ENCODE measurements around the gene PPP1CC. TPM values are rescaled to one million over a fixed set of nuclear protein-coding genes. Genes with fewer than 3 reads are reported as not detected.

PPP1CC gene
- total RNA-seq, 4 donors from 2014 or later, result 87.3 to 127 (median 104) TPM

DNA sequence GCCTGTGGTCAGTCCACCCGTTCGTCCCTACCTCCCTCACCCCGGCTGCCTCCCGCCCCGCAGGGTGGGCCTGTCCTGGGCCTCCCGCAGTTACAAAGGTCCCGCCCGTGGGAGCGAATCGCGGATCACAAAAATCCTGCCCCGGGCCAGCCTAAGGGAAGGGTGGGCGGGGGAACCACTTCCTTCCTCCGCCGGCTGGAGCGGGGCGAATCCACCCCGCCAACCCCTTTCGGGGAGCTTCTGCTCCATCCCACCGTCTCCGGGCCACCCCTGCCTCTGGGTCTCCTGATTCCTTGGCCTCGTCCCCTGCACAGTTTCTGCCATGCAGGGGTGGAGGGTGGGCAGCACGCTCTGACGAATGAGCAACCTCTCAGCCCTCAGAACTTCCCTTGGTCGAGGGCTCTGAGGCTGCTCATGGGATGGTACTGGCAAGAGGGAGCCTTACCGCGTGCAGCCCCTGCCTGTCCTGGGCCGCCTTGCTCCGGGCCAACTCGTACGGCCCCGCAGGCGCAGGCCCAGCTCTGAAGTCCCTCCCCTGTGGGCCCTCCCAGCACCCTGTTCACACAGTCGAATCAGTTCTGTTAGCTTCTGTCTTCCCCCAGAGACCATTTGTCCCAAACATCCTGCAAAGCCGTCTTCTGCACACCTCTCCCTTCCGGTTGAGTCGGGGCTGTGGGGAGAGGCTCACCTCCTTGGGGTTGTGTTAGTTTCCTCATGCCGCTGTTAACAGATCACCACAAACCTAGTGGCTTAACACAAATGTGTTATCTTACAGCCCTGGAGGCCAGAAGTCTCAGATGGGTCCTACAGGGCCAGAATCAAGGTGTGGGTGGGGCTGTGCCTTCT is 53.2 kb downstream of the PPP1CC start:
- DNase-seq (ENCODE audit: low spot score), result no peak
- TF ChIP-seq, protein P1, sequence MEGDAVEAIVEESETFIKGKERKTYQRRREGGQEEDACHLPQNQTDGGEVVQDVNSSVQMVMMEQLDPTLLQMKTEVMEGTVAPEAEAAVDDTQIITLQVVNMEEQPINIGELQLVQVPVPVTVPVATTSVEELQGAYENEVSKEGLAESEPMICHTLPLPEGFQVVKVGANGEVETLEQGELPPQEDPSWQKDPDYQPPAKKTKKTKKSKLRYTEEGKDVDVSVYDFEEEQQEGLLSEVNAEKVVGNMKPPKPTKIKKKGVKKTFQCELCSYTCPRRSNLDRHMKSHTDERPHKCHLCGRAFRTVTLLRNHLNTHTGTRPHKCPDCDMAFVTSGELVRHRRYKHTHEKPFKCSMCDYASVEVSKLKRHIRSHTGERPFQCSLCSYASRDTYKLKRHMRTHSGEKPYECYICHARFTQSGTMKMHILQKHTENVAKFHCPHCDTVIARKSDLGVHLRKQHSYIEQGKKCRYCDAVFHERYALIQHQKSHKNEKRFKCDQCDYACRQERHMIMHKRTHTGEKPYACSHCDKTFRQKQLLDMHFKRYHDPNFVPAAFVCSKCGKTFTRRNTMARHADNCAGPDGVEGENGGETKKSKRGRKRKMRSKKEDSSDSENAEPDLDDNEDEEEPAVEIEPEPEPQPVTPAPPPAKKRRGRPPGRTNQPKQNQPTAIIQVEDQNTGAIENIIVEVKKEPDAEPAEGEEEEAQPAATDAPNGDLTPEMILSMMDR (IDR thresholded peaks at IDR 0.05), result no peak
- peak; percentile 73 for ATAC-seq (ENCODE audit: low FRiP score)

DNA sequence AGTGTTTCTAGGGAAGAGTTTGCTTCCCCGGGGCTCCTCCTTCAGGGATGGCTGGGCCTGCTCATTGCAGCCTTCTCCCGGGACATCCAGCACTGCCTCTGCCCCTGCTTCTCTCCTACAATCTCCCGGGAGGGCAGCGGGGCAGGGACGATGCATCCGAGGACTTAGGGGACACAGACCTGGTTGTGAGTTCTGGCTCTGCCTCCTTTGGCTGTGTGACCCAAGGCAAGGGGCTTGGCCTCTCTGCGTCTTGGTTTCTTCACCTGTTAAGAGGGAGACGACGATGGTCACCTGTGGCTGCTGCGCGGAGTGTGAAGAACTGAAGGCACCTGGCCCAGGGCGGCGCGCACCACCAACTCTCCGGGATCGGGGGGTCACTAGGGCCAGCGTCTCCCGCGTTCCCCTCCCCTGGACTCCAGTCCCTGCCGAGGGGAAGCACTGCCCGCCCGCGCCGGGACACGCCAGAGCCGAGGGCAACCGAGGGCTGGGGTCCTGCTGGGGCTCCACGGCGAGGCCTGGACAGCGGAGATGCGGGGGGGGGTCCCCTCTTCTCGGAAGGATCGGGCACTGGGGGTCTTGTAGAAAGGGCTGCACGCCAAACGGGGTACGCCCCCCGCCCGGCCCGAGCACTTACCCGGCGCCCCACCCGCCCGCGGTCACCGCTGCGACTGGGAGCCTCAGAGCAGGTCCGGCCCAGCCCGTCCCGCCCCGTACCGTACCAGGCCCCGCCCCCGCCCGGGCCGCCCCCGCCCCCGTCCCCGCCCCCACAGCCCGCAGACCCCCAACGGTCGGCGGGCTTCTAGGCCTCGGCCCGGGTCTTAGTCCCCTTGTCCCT is 54.0 kb downstream of the PPP1CC start, which contains the start of gene HVCN1:
Gene HVCN1 (minus strand): TSS at position 670 of the 835 bp plus-strand sequence. CDS start 5,870 bp downstream, outside the sequence.
- DNase-seq (ENCODE audit: low spot score) (no peak), ATAC-seq (ENCODE audit: low FRiP score) (peak; percentile 70)
- TF ChIP-seq, protein P1 (IDR thresholded peaks at IDR 0.05), result no peak

DNA sequence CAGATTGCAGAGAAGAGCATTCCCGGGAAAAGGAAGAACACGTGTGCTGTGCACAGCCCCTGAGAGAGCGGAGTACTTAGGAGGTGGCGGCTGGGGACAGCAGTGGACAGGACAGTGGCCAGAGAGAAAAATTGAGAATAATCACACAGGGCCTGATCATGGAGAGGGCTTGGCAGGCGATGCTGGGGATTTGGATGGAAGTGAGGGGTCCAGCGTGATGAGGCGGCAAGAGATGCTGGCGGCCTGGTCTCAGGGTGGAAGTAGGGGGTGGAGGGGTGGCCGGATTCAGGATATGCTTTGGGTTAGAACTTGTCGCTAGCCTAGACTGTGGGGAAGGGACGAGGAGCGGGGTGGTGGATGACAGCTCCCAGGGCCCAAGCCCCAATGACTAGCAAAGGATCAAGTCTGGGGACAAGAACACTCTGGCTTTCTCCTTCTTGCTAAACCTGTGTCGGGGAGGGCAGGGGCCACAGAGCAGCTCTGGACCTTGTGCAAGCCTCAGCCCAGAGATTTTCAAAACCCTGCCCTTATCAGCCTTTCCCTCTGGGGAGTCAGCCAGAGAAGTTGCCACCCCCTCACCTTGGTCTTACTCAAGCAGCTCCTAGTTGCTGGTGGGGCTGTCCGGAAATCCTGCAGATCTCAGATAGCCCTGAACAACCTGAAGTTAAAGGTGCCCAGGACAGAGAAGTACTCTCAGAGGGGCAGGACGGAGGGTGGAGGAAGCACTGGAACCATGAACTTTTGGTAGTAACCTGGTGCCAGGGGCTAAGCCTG is 55.1 kb downstream of the PPP1CC start:
- no peak for DNase-seq (ENCODE audit: low spot score)
- no peak for ATAC-seq (ENCODE audit: low FRiP score)
- TF ChIP-seq, protein P1 (IDR thresholded peaks at IDR 0.05), result no peak

DNA sequence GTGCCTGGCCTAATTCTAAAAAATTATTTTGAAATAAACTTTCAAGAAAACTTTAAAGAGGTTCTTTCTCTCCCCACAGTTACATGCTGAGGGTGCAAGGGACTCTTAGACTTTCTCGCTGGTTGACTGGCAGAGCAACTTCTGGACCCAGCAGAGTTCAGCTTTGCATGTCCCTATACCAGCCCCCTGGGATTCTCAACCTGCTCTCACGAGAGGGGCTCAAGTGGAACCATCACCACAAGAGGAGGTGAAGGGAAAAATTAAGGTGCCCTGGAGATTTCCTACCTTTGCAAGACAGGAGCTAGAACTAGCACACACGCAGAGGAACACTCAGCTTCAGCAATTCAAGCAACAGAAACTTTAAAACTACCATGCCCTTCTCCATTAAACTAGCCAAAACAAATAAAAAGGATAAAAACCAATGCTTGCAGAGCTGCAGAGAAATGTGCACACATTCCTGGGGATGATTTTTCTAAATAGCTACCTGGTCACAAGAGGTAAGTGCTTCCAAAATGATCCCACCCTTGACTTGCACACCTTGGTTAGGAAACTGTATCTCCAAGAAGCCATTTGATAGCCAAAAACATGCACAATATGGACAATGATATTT is 56.3 kb downstream of the PPP1CC start:
- no peak for DNase-seq (ENCODE audit: low spot score)
- TF ChIP-seq, protein P1 (IDR thresholded peaks at IDR 0.05), result no peak
- no peak for ATAC-seq (ENCODE audit: low FRiP score)

DNA sequence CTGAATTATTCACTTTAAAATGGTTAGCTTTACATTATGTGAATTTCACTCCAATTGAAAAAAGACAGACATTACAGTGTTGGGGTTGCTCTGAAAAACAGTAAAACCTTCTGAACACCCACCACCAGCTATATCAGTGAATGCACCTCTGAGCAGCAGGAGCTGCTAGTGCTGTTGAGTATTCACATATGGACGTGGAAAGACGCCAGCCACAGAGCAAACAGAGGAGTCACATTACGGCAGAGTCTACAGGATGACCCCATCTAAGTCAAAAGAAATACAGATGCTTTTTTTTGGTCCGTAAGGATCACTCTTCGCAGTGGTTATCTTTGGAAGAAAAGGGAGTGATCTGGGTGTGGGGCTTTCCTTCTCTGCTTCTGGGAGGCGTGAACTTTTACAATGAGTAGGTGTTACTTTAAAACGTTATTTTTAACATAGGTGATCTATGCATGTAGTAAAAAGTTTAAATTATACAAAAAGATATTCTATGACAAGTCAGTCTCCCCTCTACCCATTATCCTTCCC is 58.3 kb downstream of the PPP1CC start:
- no peak for ATAC-seq (ENCODE audit: low FRiP score)
- DNase-seq (ENCODE audit: low spot score), result no peak
- TF ChIP-seq, protein P1 (IDR thresholded peaks at IDR 0.05), result no peak

DNA sequence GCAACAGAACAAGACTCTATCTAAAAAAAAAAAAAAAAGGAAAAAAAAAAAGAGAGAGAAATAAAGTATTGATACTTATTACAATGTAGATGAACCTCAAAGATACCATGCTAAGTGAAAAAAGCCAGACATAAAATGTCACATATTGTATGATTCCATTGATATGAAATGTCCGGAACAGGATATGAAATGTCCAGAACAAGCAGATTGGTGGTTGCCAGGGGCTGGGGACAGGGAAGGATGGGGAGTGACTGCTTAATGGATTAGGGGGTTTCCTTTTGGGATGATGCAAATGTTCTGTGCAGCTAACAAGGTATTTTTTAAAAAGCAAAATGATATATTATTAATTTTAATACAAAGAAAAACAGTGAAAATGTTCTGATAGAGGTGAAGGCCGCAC is 58.8 kb downstream of the PPP1CC start:
- TF ChIP-seq, protein P1 (IDR thresholded peaks at IDR 0.05), result no peak
- ATAC-seq (ENCODE audit: low FRiP score), result no peak
- DNase-seq (ENCODE audit: low spot score), result no peak
